H1 (cell line): ENCODE measurements around the gene TOR1A.

Experiments used
- CHD2 ChIP-seq: IDR thresholded peaks from 2 replicates; pipeline ENCODE4 v1.6.1; 2012; ENCODE audit warnings: low read length, improper control_type of control experiment
- EZH2 ChIP-seq: fragments of 200-600 bp; sonication (generic); IDR thresholded peaks from 2 replicates; pipeline ENCODE4 v1.7.1; 2012; ENCODE audit warnings: low read depth, mild to moderate bottlenecking, moderate library complexity, low read length, inconsistent platforms; ENCODE audit not compliant: severe bottlenecking
- POLR2A ChIP-seq, 2 experiments: IDR thresholded peaks; 1 replicate in 1 of 2; 2 replicates in 1 of 2; pipeline ENCODE4 v1.6.1; 2011; ENCODE audit warnings: low read depth in 2 of 2, low read length in 2 of 2, mild to moderate bottlenecking in 2 of 2; ENCODE audit errors: control extremely low read depth in 1 of 2
- POLR2AphosphoS5 ChIP-seq: IDR thresholded peaks from 2 replicates; pipeline ENCODE4 v1.6.1; 2011; ENCODE audit warnings: low read depth, low read length
- RAD21 ChIP-seq, 2 experiments: IDR thresholded peaks in 1 of 2; conservative IDR thresholded peaks in 1 of 2; 2 replicates each; pipeline ENCODE4 v1.6.1; 2011; ENCODE audit warnings: low read depth in 2 of 2, low read length in 2 of 2, improper control_type of control experiment in 1 of 2, inconsistent platforms in 1 of 2, mild to moderate bottlenecking in 1 of 2, moderate library complexity in 1 of 2
- SIN3A ChIP-seq, 2 experiments: IDR thresholded peaks in 1 of 2; conservative IDR thresholded peaks in 1 of 2; 2 replicates each; pipeline ENCODE4 v1.6.1; 2011 to 2012; ENCODE audit warnings: low read length in 2 of 2, improper control_type of control experiment in 1 of 2, low read depth in 1 of 2, mild to moderate bottlenecking in 1 of 2
- SRF ChIP-seq: IDR thresholded peaks from 2 replicates; pipeline ENCODE4 v1.6.1; 2011; ENCODE audit warnings: mild to moderate bottlenecking, low read depth, low read length, moderate library complexity
- TF ChIP-seq, protein P1 (sequence below): IDR thresholded peaks from 2 replicates; pipeline ENCODE4 v1.6.1; 2012; ENCODE audit warnings: inconsistent platforms
- TF ChIP-seq, protein P2 (sequence below), 3 experiments: IDR thresholded peaks; 1 replicate in 2 of 3; 2 replicates in 1 of 3; pipeline versions ENCODE4 v1.5.1 to v1.6.1; 2011; ENCODE audit warnings: low read length in 3 of 3, mild to moderate bottlenecking in 3 of 3, inconsistent platforms in 2 of 3, low read depth in 1 of 3, moderate library complexity in 1 of 3; ENCODE audit not compliant: insufficient read depth in 1 of 3; ENCODE audit errors: control extremely low read depth in 1 of 3

DNA sequence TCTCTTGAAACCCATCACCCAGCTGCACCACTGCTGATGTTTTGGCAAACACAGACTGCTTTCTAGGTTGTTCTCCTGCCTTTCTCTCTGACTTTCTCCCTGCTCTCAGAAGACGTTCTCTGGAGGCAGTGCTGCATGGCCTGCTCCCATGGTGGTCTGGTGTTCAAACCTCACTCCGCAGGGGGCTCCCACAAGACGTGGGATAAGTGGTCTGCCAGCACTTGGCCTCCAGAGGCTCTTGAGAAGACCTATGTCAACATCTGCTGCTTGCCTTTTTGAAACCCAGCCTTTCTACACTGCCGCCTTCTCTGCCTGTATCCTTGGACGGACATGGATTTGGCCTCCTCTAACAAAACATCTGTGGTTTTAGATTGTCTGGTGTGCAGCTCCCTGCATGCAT lies 27.9 kb upstream of the TOR1A start:
- TF ChIP-seq POLR2A (IDR thresholded peaks at IDR 0.05; ENCODE audit: control extremely low read depth in 1 of 2, low read depth in 2 of 2, low read length in 2 of 2) (no peak), CHD2 (no peak), RAD21 (IDR thresholded peaks at IDR 0.05 in 1 of 2, conservative IDR thresholded peaks at IDR 0.05 in 1 of 2; ENCODE audit: low read depth in 2 of 2, low read length in 2 of 2) (no peak), SRF (no peak), EZH2 (no peak), POLR2AphosphoS5 (no peak), SIN3A (conservative IDR thresholded peaks at IDR 0.05 in 1 of 2, IDR thresholded peaks at IDR 0.05 in 1 of 2; ENCODE audit: low read depth in 1 of 2, low read length in 2 of 2) (no peak)
- TF ChIP-seq, protein P1, sequence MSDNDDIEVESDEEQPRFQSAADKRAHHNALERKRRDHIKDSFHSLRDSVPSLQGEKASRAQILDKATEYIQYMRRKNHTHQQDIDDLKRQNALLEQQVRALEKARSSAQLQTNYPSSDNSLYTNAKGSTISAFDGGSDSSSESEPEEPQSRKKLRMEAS, result no peak
- TF ChIP-seq, protein P2, sequence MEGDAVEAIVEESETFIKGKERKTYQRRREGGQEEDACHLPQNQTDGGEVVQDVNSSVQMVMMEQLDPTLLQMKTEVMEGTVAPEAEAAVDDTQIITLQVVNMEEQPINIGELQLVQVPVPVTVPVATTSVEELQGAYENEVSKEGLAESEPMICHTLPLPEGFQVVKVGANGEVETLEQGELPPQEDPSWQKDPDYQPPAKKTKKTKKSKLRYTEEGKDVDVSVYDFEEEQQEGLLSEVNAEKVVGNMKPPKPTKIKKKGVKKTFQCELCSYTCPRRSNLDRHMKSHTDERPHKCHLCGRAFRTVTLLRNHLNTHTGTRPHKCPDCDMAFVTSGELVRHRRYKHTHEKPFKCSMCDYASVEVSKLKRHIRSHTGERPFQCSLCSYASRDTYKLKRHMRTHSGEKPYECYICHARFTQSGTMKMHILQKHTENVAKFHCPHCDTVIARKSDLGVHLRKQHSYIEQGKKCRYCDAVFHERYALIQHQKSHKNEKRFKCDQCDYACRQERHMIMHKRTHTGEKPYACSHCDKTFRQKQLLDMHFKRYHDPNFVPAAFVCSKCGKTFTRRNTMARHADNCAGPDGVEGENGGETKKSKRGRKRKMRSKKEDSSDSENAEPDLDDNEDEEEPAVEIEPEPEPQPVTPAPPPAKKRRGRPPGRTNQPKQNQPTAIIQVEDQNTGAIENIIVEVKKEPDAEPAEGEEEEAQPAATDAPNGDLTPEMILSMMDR (IDR thresholded peaks at IDR 0.05; ENCODE audit: control extremely low read depth in 1 of 3, insufficient read depth in 1 of 3, low read depth in 1 of 3, low read length in 3 of 3), result no peak
